Hepatocyte (in vitro differentiated cells): ENCODE data around the gene FAM107A. TPM values are rescaled to one million over a fixed set of nuclear protein-coding genes. Genes with fewer than 3 reads are reported as not detected.

Source experiments
- DNase-seq: peaks from one replicate; pipeline ENCODE4 v3.0.0-alpha.2; 2016; ENCODE audit warnings: low spot score
- H2AFZ ChIP-seq: fragments of 200-600 bp; sonication (generic); 2 replicates; pipeline ENCODE4 v1.6.0; 2016; ENCODE audit warnings: antibody characterized with exemption, mild to moderate bottlenecking
- H3K27ac ChIP-seq: fragments of 200-600 bp; sonication (generic); 2 replicates; pipeline ENCODE4 v1.5.1; 2016; ENCODE audit warnings: mild to moderate bottlenecking
- H3K27me3 ChIP-seq: fragments of 200-600 bp; sonication (generic); 2 replicates; pipeline ENCODE4 v1.6.1; 2016
- H3K36me3 ChIP-seq: fragments of 200-600 bp; sonication (generic); replicated peaks from 2 replicates; pipeline ENCODE4 v1.5.1; 2016; ENCODE audit warnings: low read depth; ENCODE audit not compliant: insufficient read depth
- H3K4me1 ChIP-seq: fragments of 200-600 bp; sonication (generic); 2 replicates; pipeline ENCODE4 v1.5.1; 2016; ENCODE audit warnings: mild to moderate bottlenecking, moderate library complexity; ENCODE audit not compliant: insufficient read depth
- H3K4me2 ChIP-seq: fragments of 200-600 bp; sonication (generic); 2 replicates; pipeline ENCODE4 v1.6.0; 2016
- H3K4me3 ChIP-seq: fragments of 200-600 bp; sonication (generic); 2 replicates; pipeline ENCODE4 v1.5.1; 2016; ENCODE audit warnings: mild to moderate bottlenecking
- H3K79me2 ChIP-seq: fragments of 200-600 bp; sonication (generic); 2 replicates; pipeline ENCODE4 v1.6.0; 2017; ENCODE audit warnings: mild to moderate bottlenecking
- H3K9me2 ChIP-seq: fragments of 200-600 bp; sonication (generic); replicated peaks from 2 replicates; pipeline ENCODE4 v1.6.0; 2017; ENCODE audit warnings: mild to moderate bottlenecking; ENCODE audit not compliant: insufficient read depth
- H3K9me3 ChIP-seq: fragments of 200-600 bp; sonication (generic); 2 replicates; pipeline ENCODE4 v1.5.1; 2016; ENCODE audit warnings: low read depth, mild to moderate bottlenecking
- H4K20me1 ChIP-seq: fragments of 200-600 bp; sonication (generic); 2 replicates; pipeline ENCODE4 v1.6.0; 2016; ENCODE audit warnings: mild to moderate bottlenecking; ENCODE audit not compliant: insufficient read depth, poor library complexity, severe bottlenecking
- EZH2 ChIP-seq: fragments of 200-600 bp; sonication (generic); IDR thresholded peaks from 2 replicates; pipeline ENCODE4 v1.6.1; 2016; ENCODE audit warnings: antibody characterized with exemption, mild to moderate bottlenecking, borderline replicate concordance
- EZH2phosphoT487 ChIP-seq: fragments of 200-600 bp; sonication (generic); IDR thresholded peaks from one replicate; pipeline ENCODE4 v1.6.1; 2018; ENCODE audit warnings: antibody characterized with exemption, mild to moderate bottlenecking, low read depth, moderate library complexity; ENCODE audit not compliant: unreplicated experiment, severe bottlenecking
- whole genome bisulfite sequencing: methylation state at CpG from one replicate; pipeline ENCODE4 v1.1.6; 2016; ENCODE audit warnings: low lambda C conversion rate; ENCODE audit errors: missing lambda C conversion rate; 5-methylcytosine and 5-hydroxymethylcytosine counted together
- polyA plus RNA-seq: library from polyadenylated mRNA; unstranded; fragments of >200 nt; fragmentation: Nextera tagmentation; extraction: Ambion mirVana; gene quantifications from 2 replicates; pipeline ENCODE4 v1.2.1, GENCODE V29; 2016
- total RNA-seq: library from RNA; depleted of rRNA; stranded (reverse); fragments of >200 nt; gene quantifications from 2 replicates; pipeline ENCODE4 v1.2.3, GENCODE V29; 2014
- TF ChIP-seq, protein P1 (sequence below): fragments of 200-600 bp; sonication (generic); IDR thresholded peaks from 2 replicates; pipeline ENCODE4 v1.5.1; 2016; ENCODE audit warnings: antibody characterized with exemption, mild to moderate bottlenecking; ENCODE audit not compliant: poor library complexity

FAM107A gene
- total and polyA plus RNA-seq, 2 experiments from 2014 or later = 0.40 to 0.93 TPM

DNA sequence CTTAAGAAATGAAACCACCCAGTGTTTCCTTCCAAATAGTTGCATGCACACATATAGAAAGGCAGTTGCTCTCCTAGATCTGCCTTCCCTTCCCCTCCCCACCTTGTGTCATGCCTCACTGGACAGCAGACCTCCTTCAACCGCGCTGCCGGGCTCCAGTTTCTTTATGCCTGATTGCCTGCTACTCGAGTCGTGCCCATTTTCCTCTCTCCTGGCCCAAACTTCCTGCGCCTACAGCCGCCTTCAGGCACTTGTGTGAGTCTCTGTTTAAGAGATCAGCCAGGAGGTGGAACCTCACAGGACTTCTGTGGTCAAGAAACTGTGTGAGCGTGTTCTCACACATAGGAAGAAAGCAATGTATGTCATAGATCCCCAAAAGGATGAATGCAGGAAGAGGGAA is 8.8 kb upstream of the FAM107A start:
- Histone ChIP-seq H4K20me1 (no peaks in the 10 kb centered on the region), H3K36me3 (no peaks in the 10 kb centered on the region), H2AFZ (no peak overlapping the region), H3K27ac (no peak overlapping the region), H3K27me3 (peaks cover 44% of the 10 kb centered on the region), H3K79me2 (no peaks in the 10 kb centered on the region), H3K4me3 (no peak overlapping the region), H3K9me2 (no peaks in the 10 kb centered on the region), H3K4me1 (peaks cover 27% of the 10 kb centered on the region), H3K9me3 (no peaks in the 10 kb centered on the region), H3K4me2 (peak overlapping the region; percentile 94)
- DNase-seq = no peak
- WGBS = 63% methylated on average over 8 of the region's 8 CpGs
- TF ChIP-seq EZH2phosphoT487 (no peak), EZH2 (no peak)
- TF ChIP-seq, protein P1, sequence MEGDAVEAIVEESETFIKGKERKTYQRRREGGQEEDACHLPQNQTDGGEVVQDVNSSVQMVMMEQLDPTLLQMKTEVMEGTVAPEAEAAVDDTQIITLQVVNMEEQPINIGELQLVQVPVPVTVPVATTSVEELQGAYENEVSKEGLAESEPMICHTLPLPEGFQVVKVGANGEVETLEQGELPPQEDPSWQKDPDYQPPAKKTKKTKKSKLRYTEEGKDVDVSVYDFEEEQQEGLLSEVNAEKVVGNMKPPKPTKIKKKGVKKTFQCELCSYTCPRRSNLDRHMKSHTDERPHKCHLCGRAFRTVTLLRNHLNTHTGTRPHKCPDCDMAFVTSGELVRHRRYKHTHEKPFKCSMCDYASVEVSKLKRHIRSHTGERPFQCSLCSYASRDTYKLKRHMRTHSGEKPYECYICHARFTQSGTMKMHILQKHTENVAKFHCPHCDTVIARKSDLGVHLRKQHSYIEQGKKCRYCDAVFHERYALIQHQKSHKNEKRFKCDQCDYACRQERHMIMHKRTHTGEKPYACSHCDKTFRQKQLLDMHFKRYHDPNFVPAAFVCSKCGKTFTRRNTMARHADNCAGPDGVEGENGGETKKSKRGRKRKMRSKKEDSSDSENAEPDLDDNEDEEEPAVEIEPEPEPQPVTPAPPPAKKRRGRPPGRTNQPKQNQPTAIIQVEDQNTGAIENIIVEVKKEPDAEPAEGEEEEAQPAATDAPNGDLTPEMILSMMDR = no peak

DNA sequence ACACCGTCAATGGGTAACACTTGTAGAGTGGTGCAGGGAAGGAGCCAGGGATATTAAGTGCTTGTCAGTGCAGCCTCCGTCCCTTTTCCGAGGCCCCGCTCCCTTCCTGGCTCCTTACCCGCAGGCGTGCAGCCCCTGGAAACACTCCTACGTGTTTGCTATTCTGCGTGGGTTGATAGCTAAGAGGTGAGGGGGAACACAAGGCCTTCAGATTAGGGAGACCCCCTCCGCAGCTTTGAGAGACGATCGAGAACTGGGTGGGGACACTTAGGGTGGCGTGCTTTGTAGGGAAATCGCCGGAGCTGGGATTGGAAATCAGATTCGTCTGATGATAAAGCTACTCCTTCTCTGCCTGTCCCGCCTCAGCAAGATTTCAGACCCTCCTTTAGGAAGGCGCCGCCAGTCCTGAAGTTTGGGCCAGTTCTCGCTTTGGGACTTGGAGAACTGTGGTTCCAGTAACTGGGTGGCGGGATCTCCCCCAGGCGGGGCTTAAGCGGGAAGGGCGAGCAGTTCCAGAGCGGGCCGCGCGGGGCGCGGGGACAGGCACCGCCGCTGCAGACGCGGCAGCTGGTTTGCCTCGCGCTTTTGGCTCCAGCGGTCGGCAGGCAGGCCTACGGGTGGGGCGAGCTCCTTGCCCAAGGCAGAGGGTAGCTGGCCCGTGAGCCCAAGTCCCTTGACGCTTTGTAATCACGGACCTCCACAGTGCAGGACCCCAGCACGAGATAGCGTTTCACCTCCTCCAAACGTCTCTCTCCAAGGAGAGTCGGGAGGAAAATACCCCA is 8.0 kb upstream of the FAM107A start:
- peaks cover 30% of the 10 kb centered on the region for H3K4me1 ChIP-seq
- H4K20me1 ChIP-seq = no peaks in the 10 kb centered on the region
- peak overlapping the region; percentile 23 for H3K27ac ChIP-seq
- no peaks in the 10 kb centered on the region for H3K79me2 ChIP-seq
- H3K4me2 ChIP-seq = peak overlapping the region; percentile 94
- peak overlapping the region; percentile 39 for H3K4me3 ChIP-seq
- peak; percentile 83 for DNase-seq
- no peaks in the 10 kb centered on the region for H3K9me2 ChIP-seq
- H3K9me3 ChIP-seq = no peaks in the 10 kb centered on the region
- peaks cover 44% of the 10 kb centered on the region for H3K27me3 ChIP-seq
- no peaks in the 10 kb centered on the region for H3K36me3 ChIP-seq
- peak overlapping the region; percentile 73 for H2AFZ ChIP-seq
- WGBS = 13% methylated on average over 41 of the region's 46 CpGs
- no peak for TF ChIP-seq EZH2phosphoT487
- TF ChIP-seq, protein P1 = peak; percentile 48
- TF ChIP-seq EZH2 = peak; percentile 55

DNA sequence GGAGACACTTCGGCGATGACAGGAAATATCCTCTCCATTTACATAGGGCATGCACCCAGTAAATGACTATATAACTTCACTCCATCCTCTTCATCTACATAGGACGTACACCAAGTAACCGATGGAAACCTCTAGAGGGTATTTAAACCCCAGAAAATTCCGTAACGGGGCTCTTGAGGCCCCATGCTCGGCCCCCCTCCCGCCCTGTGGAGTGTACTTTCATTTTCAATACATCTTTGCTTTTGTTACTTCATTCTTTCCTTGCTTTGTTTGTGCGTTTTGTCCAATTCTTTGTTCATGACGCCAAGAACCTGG is 7.5 kb upstream of the FAM107A start:
- 68% methylated on average over 10 of the region's 10 CpGs for WGBS
- H3K36me3 ChIP-seq = no peaks in the 10 kb centered on the region
- DNase-seq = no peak
- H3K4me1 ChIP-seq = peaks cover 30% of the 10 kb centered on the region
- H3K4me2 ChIP-seq = peak overlapping the region; percentile 94
- peaks cover 44% of the 10 kb centered on the region for H3K27me3 ChIP-seq
- H3K9me2 ChIP-seq = no peaks in the 10 kb centered on the region
- H2AFZ ChIP-seq = peak overlapping the region; percentile 73
- no peaks in the 10 kb centered on the region for H4K20me1 ChIP-seq
- H3K9me3 ChIP-seq = no peaks in the 10 kb centered on the region
- H3K4me3 ChIP-seq = peak overlapping the region; percentile 39
- TF ChIP-seq, protein P1 = no peak
- no peak for TF ChIP-seq EZH2
- TF ChIP-seq EZH2phosphoT487 = no peak
- H3K79me2 ChIP-seq = no peaks in the 10 kb centered on the region
- peak overlapping the region; percentile 23 for H3K27ac ChIP-seq
